Smooth muscle cell (in vitro differentiated cells): ENCODE measurements around the gene TARP.

Source experiments
- DNase-seq: peaks from one replicate; lab custom pipeline; 2025; ENCODE audit not compliant: unreplicated experiment; lab: John Stamatoyannopoulos, UW
- H2AFZ ChIP-seq: fragments of 200-600 bp; sonication (generic); 2 replicates; pipeline ENCODE4 v1.6.0; 2016; ENCODE audit warnings: antibody characterized with exemption, low read depth, mild to moderate bottlenecking
- H3F3A ChIP-seq: fragments of 200-600 bp; sonication (generic); 2 replicates; pipeline ENCODE4 v1.6.0; 2017; ENCODE audit warnings: antibody characterized with exemption, low read depth
- H3K27ac ChIP-seq: fragments of 200-600 bp; sonication (generic); 2 replicates; pipeline ENCODE4 v1.5.1; 2016; ENCODE audit warnings: low read depth, mild to moderate bottlenecking
- H3K27me3 ChIP-seq: fragments of 200-600 bp; sonication (generic); 2 replicates; pipeline ENCODE4 v1.6.1; 2016; ENCODE audit warnings: low read depth, mild to moderate bottlenecking
- H3K36me3 ChIP-seq: fragments of 200-600 bp; sonication (generic); 2 replicates; pipeline ENCODE4 v1.5.1; 2016; ENCODE audit warnings: low read depth
- H3K4me1 ChIP-seq: fragments of 200-600 bp; sonication (generic); 2 replicates; pipeline ENCODE4 v1.5.1; 2016; ENCODE audit warnings: low read depth
- H3K4me2 ChIP-seq: fragments of 200-600 bp; sonication (generic); 2 replicates; pipeline ENCODE4 v1.6.0; 2016; ENCODE audit warnings: mild to moderate bottlenecking
- H3K4me3 ChIP-seq: fragments of 200-600 bp; sonication (generic); 2 replicates; pipeline ENCODE4 v1.5.1; 2016; ENCODE audit warnings: mild to moderate bottlenecking
- H3K79me2 ChIP-seq: fragments of 200-600 bp; sonication (generic); 2 replicates; pipeline ENCODE4 v1.6.0; 2016; ENCODE audit warnings: low read depth, mild to moderate bottlenecking
- H3K9ac ChIP-seq: fragments of 200-600 bp; sonication (generic); 2 replicates; pipeline ENCODE4 v1.6.0; 2016; ENCODE audit warnings: low read depth
- H3K9me3 ChIP-seq: fragments of 200-600 bp; sonication (generic); replicated peaks from 2 replicates; pipeline ENCODE4 v1.5.1; 2016; ENCODE audit warnings: low read depth
- H4K20me1 ChIP-seq: fragments of 200-600 bp; sonication (generic); 2 replicates; pipeline ENCODE4 v1.6.0; 2016; ENCODE audit warnings: low read depth
- WGBS: methylation state at CpG from one replicate; pipeline ENCODE4 v1.1.7; 2016; ENCODE audit warnings: low lambda C conversion rate; 5-methylcytosine and 5-hydroxymethylcytosine counted together
- TF ChIP-seq, protein P1 (sequence below): fragments of 200-600 bp; sonication (generic); IDR thresholded peaks from 2 replicates; pipeline ENCODE4 v1.5.1; 2017; ENCODE audit warnings: borderline replicate concordance, mild to moderate bottlenecking, antibody characterized with exemption; ENCODE audit not compliant: insufficient read depth, poor library complexity, severe bottlenecking

TARP gene

DNA sequence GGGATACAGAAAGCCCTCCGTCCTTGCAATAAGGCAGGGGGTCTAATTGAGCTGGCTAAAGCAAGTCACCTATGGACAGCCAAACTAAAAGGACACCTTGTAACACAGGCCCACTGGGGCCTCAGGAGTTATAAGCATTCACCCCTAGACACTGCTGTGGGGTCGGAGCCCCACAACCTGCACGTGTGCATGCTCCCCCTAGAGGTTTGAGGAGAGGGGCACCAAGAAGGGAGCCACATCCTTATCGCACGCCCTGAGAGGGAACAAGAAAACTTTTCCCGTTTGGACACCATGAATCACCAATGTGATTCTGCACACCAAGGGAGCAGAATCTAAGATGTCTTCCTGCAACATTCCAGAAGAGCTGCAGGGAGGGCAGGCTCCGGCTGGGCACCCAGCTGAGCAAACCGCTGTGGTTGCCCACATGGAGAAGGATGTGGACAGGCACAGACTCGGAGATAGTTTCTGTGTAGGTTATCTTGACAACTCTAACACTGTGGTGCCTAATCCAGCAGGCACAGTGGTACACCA is 17.7 kb upstream of the TARP start:
- Histone ChIP-seq H2AFZ (no peak overlapping the region), H3K4me2 (no peak overlapping the region), H3K27ac (no peak overlapping the region), H3K36me3 (no peaks in the 10 kb centered on the region), H3K4me1 (no peaks in the 10 kb centered on the region), H3K4me3 (no peak overlapping the region), H3K9me3 (no peaks in the 10 kb centered on the region), H4K20me1 (no peaks in the 10 kb centered on the region), H3F3A (no peaks in the 10 kb centered on the region), H3K9ac (no peak overlapping the region), H3K79me2 (no peaks in the 10 kb centered on the region), H3K27me3 (no peaks in the 10 kb centered on the region)
- TF ChIP-seq, protein P1, sequence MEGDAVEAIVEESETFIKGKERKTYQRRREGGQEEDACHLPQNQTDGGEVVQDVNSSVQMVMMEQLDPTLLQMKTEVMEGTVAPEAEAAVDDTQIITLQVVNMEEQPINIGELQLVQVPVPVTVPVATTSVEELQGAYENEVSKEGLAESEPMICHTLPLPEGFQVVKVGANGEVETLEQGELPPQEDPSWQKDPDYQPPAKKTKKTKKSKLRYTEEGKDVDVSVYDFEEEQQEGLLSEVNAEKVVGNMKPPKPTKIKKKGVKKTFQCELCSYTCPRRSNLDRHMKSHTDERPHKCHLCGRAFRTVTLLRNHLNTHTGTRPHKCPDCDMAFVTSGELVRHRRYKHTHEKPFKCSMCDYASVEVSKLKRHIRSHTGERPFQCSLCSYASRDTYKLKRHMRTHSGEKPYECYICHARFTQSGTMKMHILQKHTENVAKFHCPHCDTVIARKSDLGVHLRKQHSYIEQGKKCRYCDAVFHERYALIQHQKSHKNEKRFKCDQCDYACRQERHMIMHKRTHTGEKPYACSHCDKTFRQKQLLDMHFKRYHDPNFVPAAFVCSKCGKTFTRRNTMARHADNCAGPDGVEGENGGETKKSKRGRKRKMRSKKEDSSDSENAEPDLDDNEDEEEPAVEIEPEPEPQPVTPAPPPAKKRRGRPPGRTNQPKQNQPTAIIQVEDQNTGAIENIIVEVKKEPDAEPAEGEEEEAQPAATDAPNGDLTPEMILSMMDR = no peak
- no peak for DNase-seq
- WGBS = 83% methylated on average over 9 of the region's 9 CpGs

- H3K9ac ChIP-seq = no peak overlapping the region
- 30% methylated on average over 8 of the region's 8 CpGs for WGBS
- H3K4me3 ChIP-seq = no peak overlapping the region
- H3K36me3 ChIP-seq = no peaks in the 10 kb centered on the region
- H2AFZ ChIP-seq = no peak overlapping the region
- peak overlapping the region; percentile 59 for H3K4me2 ChIP-seq
- peaks cover 8% of the 10 kb centered on the region for H3K4me1 ChIP-seq
- H3K27me3 ChIP-seq = no peaks in the 10 kb centered on the region
- TF ChIP-seq, protein P1 = no peak
- H4K20me1 ChIP-seq = no peaks in the 10 kb centered on the region
- H3K9me3 ChIP-seq = no peaks in the 10 kb centered on the region
- no peak for DNase-seq
- no peak overlapping the region for H3K27ac ChIP-seq
- no peaks in the 10 kb centered on the region for H3K79me2 ChIP-seq
- no peaks in the 10 kb centered on the region for H3F3A ChIP-seq
Measured at GRCh38 chr7:38284553-38284952, 11.1 kb upstream of the TARP start.

DNA sequence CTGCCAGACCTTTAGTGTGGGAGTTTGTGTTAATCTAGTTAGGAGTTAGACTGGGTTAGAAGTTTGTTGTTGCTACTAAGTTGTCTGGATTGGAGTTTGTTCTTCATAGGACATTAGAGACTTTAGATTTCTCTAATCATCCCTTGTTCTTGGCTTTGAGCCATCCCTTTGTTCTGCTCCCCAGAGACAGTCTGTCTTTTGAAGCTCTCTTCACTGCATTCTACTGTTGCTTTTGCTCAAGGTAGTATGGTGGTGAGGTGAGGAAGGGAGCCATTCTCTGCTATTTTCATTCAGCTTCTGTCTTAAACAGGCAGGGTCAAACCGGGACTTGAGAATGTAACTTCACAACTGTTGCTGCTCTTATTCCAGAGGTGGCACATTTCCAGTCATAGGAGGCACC is 10.4 kb upstream of the TARP start:
- Histone ChIP-seq H3F3A (no peaks in the 10 kb centered on the region), H3K4me1 (peaks cover 8% of the 10 kb centered on the region), H3K27ac (no peak overlapping the region), H4K20me1 (no peaks in the 10 kb centered on the region), H3K9me3 (no peaks in the 10 kb centered on the region), H3K27me3 (no peaks in the 10 kb centered on the region), H3K4me3 (no peak overlapping the region), H3K79me2 (no peaks in the 10 kb centered on the region), H2AFZ (no peak overlapping the region), H3K36me3 (no peaks in the 10 kb centered on the region), H3K4me2 (peak overlapping the region; percentile 59), H3K9ac (no peak overlapping the region)
- TF ChIP-seq, protein P1 = no peak
- DNase-seq = no peak
- 67% methylated on average over 1 of the region's 1 CpG for WGBS

- H3K36me3 ChIP-seq = no peaks in the 10 kb centered on the region
- H3F3A ChIP-seq = no peaks in the 10 kb centered on the region
- no peak for DNase-seq
- H2AFZ ChIP-seq = no peak overlapping the region
- no peaks in the 10 kb centered on the region for H3K27me3 ChIP-seq
- no peaks in the 10 kb centered on the region for H3K79me2 ChIP-seq
- no peak overlapping the region for H3K27ac ChIP-seq
- TF ChIP-seq, protein P1 = no peak
- H3K9me3 ChIP-seq = no peaks in the 10 kb centered on the region
- H3K9ac ChIP-seq = no peak overlapping the region
- H3K4me1 ChIP-seq = peaks cover 8% of the 10 kb centered on the region
- no peak overlapping the region for H3K4me3 ChIP-seq
- H4K20me1 ChIP-seq = no peaks in the 10 kb centered on the region
- H3K4me2 ChIP-seq = peak overlapping the region; percentile 38
- WGBS = 53% methylated on average over 4 of the region's 4 CpGs
Measured at GRCh38 chr7:38283107-38283506, 9.7 kb upstream of the TARP start.
